Calu3 (cell line): ENCODE measurements around the gene GUCY1B1. TPM values are rescaled to one million over a fixed set of nuclear protein-coding genes. Genes with fewer than 3 reads are reported as not detected.

Experiments
- BruUV-seq: library from RNA; stranded (reverse); fragments of 400-500 nt; replicated peaks from 2 replicates; lab custom pipeline; 2021; lab: Mats Ljungman, UMichigan
- CTCF ChIA-PET: fragments of 300-600 bp; sonication (Branson Sonifier 250); formaldehyde crosslinking; loops from one replicate; lab custom pipeline; 2022; ENCODE audit warnings: antibody characterized with exemption; lab: Charles Lee
- DNase-seq: peaks from one replicate; pipeline ENCODE4 v3.0.0; 2022
- H3K27ac Mint-ChIP-seq: one replicate; pipeline ENCODE4 v1.8.0; 2022; ENCODE audit warnings: mixed read lengths; ENCODE audit not compliant: unreplicated experiment
- H3K27me3 Mint-ChIP-seq: one replicate; pipeline ENCODE4 v1.8.0; 2022; ENCODE audit warnings: mixed read lengths; ENCODE audit not compliant: unreplicated experiment
- H3K36me3 Mint-ChIP-seq: one replicate; pipeline ENCODE4 v1.8.0; 2022; ENCODE audit warnings: mild to moderate bottlenecking, moderate library complexity, mixed read lengths; ENCODE audit not compliant: insufficient read depth, unreplicated experiment
- H3K4me1 Mint-ChIP-seq: one replicate; pipeline ENCODE4 v1.8.0; 2022; ENCODE audit warnings: mild to moderate bottlenecking, low read depth, mixed read lengths; ENCODE audit not compliant: unreplicated experiment
- H3K4me3 Mint-ChIP-seq: one replicate; pipeline ENCODE4 v1.8.0; 2022; ENCODE audit warnings: mild to moderate bottlenecking, low read depth, moderate library complexity, mixed read lengths; ENCODE audit not compliant: unreplicated experiment
- H3K9me3 Mint-ChIP-seq: one replicate; pipeline ENCODE4 v1.8.0; 2022; ENCODE audit warnings: low read depth, mixed read lengths; ENCODE audit not compliant: unreplicated experiment
- intact Hi-C: fragments of 100-400 bp; cut with micrococcal nuclease; formaldehyde crosslinking; loops from one replicate; pipeline ENCODE4 v1.10.0; 2022; ENCODE audit not compliant: unreplicated experiment
- total RNA-seq: library from RNA; stranded (reverse); gene quantifications from 2 replicates; pipeline ENCODE4 v1.2.3, GENCODE V29; 2022
- TF ChIP-seq, protein P1 (sequence below): fragments of 200-600 bp; IDR thresholded peaks from one replicate; pipeline ENCODE4 v1.8.0; 2022; ENCODE audit warnings: antibody characterized with exemption; ENCODE audit not compliant: unreplicated experiment

The GUCY1B1 gene
- total RNA-seq, 1 experiment from 2014 or later: 19.3 TPM

GRCh38 chr4:155734065-155734464 is 24.8 kb upstream of the GUCY1B1 start:
- DNase-seq: no peak
- Mint-ChIP-seq H3K4me3 (no peak overlapping the region), H3K36me3 (no peaks in the 10 kb centered on the region), H3K4me1 (no peaks in the 10 kb centered on the region), H3K9me3 (no peaks in the 10 kb centered on the region), H3K27ac (no peak overlapping the region), H3K27me3 (no peaks in the 10 kb centered on the region)
- no TSS peak for BruUV-seq
- CTCF ChIA-PET: interaction anchor here (0.7 kb wide), 1 partner anchor 15 kb away, joined by 3 read pairs; no protein-coding TSS in a partner anchor
- intact Hi-C loops: no loop called here
- TF ChIP-seq, protein P1, sequence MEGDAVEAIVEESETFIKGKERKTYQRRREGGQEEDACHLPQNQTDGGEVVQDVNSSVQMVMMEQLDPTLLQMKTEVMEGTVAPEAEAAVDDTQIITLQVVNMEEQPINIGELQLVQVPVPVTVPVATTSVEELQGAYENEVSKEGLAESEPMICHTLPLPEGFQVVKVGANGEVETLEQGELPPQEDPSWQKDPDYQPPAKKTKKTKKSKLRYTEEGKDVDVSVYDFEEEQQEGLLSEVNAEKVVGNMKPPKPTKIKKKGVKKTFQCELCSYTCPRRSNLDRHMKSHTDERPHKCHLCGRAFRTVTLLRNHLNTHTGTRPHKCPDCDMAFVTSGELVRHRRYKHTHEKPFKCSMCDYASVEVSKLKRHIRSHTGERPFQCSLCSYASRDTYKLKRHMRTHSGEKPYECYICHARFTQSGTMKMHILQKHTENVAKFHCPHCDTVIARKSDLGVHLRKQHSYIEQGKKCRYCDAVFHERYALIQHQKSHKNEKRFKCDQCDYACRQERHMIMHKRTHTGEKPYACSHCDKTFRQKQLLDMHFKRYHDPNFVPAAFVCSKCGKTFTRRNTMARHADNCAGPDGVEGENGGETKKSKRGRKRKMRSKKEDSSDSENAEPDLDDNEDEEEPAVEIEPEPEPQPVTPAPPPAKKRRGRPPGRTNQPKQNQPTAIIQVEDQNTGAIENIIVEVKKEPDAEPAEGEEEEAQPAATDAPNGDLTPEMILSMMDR: no peak

GRCh38 chr4:155734951-155735350 is 23.9 kb upstream of the GUCY1B1 start:
- TF ChIP-seq, protein P1: no peak
- Mint-ChIP-seq H3K4me3 (no peak overlapping the region), H3K36me3 (no peaks in the 10 kb centered on the region), H3K4me1 (no peaks in the 10 kb centered on the region), H3K27me3 (no peaks in the 10 kb centered on the region), H3K27ac (no peak overlapping the region), H3K9me3 (no peaks in the 10 kb centered on the region)
- no TSS peak for BruUV-seq
- no peak for DNase-seq
- intact Hi-C loops: no loop called here
- CTCF ChIA-PET: no interaction called here

DNA sequence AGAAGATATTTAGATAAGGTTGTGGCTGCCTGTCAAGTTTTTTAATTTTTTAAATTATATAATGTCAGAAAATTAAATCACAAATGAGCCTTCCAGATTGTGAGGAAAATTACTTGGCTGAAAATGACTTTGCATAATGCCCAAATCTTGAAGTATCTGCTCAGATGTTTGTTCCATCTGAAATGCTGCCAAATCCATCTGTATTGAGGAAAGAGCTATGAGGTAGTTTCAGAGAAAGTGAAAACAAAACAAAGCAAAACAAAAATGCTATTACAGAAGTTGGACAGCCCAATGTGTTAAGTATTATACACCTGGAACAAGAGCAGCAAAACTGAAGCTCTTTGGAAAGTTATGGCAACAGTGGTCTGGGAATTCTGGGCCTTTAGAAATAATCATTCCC is 23.3 kb upstream of the GUCY1B1 start:
- no peaks in the 10 kb centered on the region for H3K4me1 Mint-ChIP-seq
- CTCF ChIA-PET: no interaction called here
- no TSS peak for BruUV-seq
- intact Hi-C loops: no loop called here
- no peaks in the 10 kb centered on the region for H3K9me3 Mint-ChIP-seq
- DNase-seq: no peak
- H3K4me3 Mint-ChIP-seq: no peak overlapping the region
- no peaks in the 10 kb centered on the region for H3K27me3 Mint-ChIP-seq
- H3K27ac Mint-ChIP-seq: no peak overlapping the region
- TF ChIP-seq, protein P1: no peak
- H3K36me3 Mint-ChIP-seq: no peaks in the 10 kb centered on the region

DNA sequence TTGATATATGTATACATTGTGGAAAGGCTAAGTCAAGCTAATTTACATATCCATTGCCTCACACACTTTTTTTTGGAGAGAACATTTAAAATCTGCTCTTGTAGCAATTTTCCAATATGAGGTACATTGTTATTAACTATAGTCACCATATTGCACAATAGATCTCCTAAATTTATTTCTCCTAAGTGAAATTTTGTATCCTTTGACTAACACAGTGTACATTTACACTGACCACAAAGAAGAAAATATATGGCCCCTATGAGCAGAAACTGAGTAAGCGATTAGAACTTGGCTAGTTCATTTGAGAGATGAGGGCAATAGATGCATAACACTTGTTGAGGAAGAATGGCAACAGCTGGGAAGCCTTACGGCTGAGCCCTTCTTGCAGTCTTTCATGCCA is 20.3 kb upstream of the GUCY1B1 start:
- BruUV-seq: no TSS peak
- H3K27me3 Mint-ChIP-seq: no peaks in the 10 kb centered on the region
- intact Hi-C loops: no loop called here
- DNase-seq: no peak
- no peak overlapping the region for H3K4me3 Mint-ChIP-seq
- no peaks in the 10 kb centered on the region for H3K36me3 Mint-ChIP-seq
- H3K27ac Mint-ChIP-seq: no peak overlapping the region
- CTCF ChIA-PET: no interaction called here
- no peaks in the 10 kb centered on the region for H3K9me3 Mint-ChIP-seq
- TF ChIP-seq, protein P1: no peak
- H3K4me1 Mint-ChIP-seq: no peaks in the 10 kb centered on the region
